HuH-7.5 (cell line): ENCODE measurements around the gene ZEB2.

Experiments
- DNase-seq: peaks from one replicate; pipeline ENCODE4 v3.0.0; 2011; ENCODE audit warnings: low spot score

ZEB2 gene

DNA sequence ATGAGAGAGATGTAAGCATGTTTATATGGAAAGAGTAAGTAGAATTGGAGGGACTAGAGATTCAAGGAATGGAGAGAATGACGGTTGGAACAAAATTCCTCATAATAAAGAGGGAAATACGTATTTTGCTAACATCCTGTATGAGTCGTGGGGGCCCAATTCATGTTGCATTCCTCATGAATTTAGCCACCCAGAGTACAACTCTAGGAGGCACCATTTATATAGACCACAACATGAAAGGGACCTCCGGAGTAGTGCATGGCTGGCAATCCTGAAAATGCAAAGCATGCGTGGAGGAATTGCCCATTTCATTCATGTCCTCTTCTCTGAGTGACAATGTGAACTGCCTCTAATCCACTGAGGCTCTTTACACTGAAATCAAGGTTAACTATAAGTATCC, 168.2 kb downstream of the ZEB2 start:
- no peak for DNase-seq

DNA sequence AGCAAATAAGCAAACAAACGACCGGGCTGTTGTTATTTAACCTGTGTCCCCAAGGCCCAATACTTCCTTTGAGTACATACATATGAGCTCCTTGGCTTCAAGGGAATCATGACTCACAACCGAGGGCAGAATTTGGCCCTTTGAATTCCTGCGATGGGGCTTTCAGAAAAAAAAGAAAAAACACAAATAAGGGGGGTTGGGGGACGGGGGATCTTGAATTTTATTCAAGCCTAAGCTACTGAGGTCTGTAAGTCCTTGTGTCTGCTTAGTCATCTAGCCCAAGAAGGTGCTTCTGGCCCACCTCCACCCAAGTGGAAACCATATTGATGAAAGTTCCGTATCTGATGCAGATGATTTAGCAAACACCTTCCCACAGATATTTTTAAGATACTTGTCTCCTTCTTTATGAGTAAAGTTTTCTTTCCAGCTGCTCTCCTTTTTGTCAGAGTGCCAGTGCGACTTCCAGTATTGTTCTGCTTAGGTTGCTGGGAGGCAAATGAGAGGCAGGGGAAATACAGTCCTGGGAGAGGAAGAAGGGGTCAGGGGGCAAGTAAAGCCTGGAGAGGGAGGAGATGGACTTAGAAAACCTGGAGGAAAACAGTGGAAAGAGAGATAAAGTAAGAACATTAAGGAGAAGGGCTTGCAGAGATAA, 169.6 kb downstream of the ZEB2 start:
- no peak for DNase-seq

DNA sequence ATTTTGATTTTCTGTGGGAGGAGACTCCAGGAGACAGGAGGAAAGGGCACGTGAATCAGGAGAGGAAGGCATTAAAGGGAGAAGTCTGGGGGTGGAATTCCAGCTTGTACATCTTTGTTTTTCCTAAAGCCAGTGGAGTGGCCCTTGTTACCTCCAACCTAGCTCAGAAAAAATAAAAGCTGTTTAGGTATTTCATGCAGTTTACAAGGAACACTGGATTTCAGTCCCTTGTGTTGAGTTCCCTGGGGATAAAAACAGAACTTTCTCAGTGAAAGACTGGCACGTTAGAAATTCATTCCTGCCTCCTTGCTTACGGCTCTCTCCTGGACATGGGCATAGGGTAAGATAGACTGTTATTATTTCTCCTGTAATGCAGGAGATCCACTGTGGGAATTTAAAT, 170.2 kb downstream of the ZEB2 start:
- DNase-seq: no peak

DNA sequence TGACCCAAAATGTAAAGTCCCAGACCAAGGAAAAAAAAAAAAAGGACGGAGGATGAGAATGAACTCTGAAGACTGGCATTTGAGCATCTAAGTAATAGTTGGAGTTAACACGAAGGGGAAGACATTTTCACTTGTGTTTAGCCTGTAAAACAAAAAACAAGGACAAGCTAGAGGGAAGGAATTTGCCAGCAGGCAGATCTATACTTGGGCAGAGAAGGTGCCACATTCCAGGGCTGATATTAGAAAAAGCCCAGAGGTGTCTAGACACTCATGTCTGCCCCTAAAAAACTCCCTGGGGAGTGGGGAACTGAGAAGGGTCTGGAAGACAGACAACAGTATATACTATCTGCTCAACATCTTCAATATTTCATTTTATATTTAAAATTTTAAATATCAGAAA, 171.1 kb downstream of the ZEB2 start:
- DNase-seq: no peak

DNA sequence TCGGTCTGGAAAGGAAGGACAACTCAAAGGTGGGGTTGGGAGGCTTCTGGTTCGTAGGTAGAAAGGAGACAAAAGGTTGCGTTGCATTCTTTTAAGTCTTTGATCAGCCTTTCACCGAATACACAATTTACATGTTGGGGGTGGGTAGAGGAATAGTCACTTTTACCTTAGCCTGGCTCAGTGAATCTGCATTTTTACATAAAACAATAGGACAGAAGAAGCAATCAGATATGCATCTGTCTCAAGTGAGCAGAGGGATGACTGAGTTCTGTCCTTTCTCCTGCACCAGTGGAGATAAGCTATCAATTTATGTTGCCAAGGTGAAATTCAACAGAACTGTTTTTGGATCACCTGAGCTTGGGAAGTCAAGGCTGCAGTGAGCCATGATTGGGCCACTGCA, 173.7 kb downstream of the ZEB2 start:
- no peak for DNase-seq

DNA sequence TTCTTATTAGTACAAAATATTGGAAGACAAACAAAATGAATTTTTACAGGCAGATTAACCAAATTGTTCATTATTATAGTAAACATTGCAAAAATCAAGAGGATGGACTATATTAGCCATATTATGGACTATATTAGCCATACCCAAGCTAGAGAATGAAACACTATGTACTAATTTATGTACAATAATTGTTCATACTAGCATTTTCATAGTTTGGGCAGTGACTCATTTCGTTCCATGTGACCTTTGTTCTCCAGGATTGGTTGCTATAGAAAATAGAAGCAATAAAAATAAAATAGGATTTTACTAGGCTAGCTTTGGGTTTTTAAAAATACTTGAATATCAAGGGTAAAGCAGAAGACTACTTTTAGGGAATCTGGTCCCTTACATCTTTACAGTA, 176.8 kb downstream of the ZEB2 start:
- DNase-seq: no peak

DNA sequence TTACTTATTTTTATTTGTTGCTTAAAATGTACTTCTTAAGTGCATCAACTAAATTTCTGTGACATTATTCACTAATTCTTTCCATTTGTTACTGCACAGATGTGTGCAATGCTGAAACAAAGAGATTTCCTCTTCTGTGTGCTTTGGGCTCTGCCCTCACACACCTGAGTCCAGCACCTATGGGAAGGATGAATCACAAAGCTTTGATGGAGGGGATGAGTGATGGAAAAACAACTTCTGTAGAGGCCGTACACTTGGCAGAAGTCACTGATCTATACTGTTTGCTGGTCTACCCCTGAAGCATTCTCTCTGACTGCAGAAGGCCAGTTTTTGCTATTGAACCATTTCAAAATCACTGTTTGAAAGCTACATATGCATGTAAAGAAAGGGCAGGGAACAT, 178.4 kb downstream of the ZEB2 start:
- no peak for DNase-seq

DNA sequence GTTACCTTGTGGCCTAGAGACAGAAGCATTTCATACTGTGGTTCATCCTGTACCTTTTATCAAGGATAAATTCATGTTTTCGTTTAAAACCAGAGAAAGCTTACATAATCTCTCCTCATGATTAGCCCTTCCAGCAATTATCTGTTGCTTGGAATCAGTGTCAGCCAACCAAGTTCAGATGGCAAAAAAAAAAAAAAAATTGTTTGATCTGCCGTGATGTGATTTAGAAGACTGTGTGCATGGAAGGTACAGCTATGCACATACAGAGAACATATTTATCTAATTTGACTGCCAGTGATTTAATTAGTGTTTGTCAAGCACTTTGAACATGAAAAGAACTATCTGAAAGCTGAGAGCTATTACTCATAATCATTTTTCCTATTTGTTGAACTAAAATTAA, 180.9 kb downstream of the ZEB2 start:
- no peak for DNase-seq

DNA sequence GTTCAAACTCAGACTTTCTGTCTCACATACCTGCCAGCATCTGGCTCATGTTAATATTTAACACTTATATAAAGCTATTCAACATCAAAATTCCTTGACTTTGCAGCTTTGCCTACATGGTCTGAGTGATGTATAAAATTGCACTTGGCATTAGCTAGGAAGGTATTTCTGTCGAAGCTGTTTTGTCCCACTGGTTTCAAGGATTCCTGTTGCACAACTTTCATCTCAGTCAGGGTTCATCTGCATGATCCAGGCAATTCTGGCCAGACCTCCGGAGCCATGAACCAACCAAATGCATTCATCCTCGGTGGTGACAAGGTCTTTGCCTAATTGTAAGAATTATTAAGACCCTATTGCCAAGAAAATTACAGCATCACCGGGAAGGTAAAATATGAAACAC, 185.4 kb downstream of the ZEB2 start:
- DNase-seq: no peak
